ENCODE measurements around the gene S100A1.
A peak's percentile ranks its signal among the peaks of the same experiment; 100 is the strongest.

The S100A1 gene

GRCh38 chr1:153630384-153630783 is 2.1 kb downstream of the S100A1 start:
- TF ChIP-seq FOXM1 (IDR thresholded peaks at IDR 0.05; ENCODE audit: borderline replicate concordance) (no peak), PKNOX1 (IDR thresholded peaks at IDR 0.05) (no peak), SP1 (IDR thresholded peaks at IDR 0.05) (no peak), ARNT (IDR thresholded peaks at IDR 0.05) (no peak), CTBP1 (IDR thresholded peaks at IDR 0.05; ENCODE audit: borderline replicate concordance) (no peak), L3MBTL2 (conservative IDR thresholded peaks at IDR 0.05) (no peak), LEF1 (IDR thresholded peaks at IDR 0.05; ENCODE audit: borderline replicate concordance) (no peak), HDGF (IDR thresholded peaks at IDR 0.05; ENCODE audit: borderline replicate concordance) (no peak), FOXA1 (IDR thresholded peaks at IDR 0.05) (no peak), FOXK2 (IDR thresholded peaks at IDR 0.05) (no peak), ZNF384 (IDR thresholded peaks at IDR 0.05) (no peak), ELF4 (IDR thresholded peaks at IDR 0.05) (no peak), BHLHE40 (IDR thresholded peaks at IDR 0.05; ENCODE audit: borderline replicate concordance) (no peak), TARDBP (IDR thresholded peaks at IDR 0.05) (no peak), SUZ12 (IDR thresholded peaks at IDR 0.05) (no peak), NFRKB (IDR thresholded peaks at IDR 0.05) (no peak)
- ChIA-PET POLR2A (interaction anchor here (0.8 to 2.2 kb wide), 5 partner anchors 15 to 360 kb away, joined by 3 to 7 read pairs (median 3); partner anchors contain the start of gene S100A14), CTCF (no interaction called here)
- DNase-seq (ENCODE audit: extremely low spot score) = no peak

GRCh38 chr1:153631047-153632022 is 3.1 kb downstream of the S100A1 start:
- TF ChIP-seq ZNF384 (IDR thresholded peaks at IDR 0.05) (no peak), ELF4 (IDR thresholded peaks at IDR 0.05) (no peak), FOXA1 (IDR thresholded peaks at IDR 0.05) (no peak), HDGF (IDR thresholded peaks at IDR 0.05; ENCODE audit: borderline replicate concordance) (no peak), ARNT (IDR thresholded peaks at IDR 0.05) (no peak), NFRKB (IDR thresholded peaks at IDR 0.05) (no peak), FOXM1 (IDR thresholded peaks at IDR 0.05; ENCODE audit: borderline replicate concordance) (no peak), CTBP1 (IDR thresholded peaks at IDR 0.05; ENCODE audit: borderline replicate concordance) (no peak), L3MBTL2 (conservative IDR thresholded peaks at IDR 0.05) (no peak)
- ChIA-PET CTCF (no interaction called here), POLR2A (interaction anchor here (0.8 to 1.8 kb wide), 2 partner anchors 16 to 59 kb away, joined by 3 to 4 read pairs; partner anchors contain the start of gene S100A14)
- DNase-seq (ENCODE audit: extremely low spot score) = no peak

- TF ChIP-seq ELF4 (IDR thresholded peaks at IDR 0.05) (no peak), FOXM1 (IDR thresholded peaks at IDR 0.05; ENCODE audit: borderline replicate concordance) (no peak), L3MBTL2 (conservative IDR thresholded peaks at IDR 0.05) (peak; percentile 50)
- ChIA-PET CTCF (interaction anchor here (0.6 to 1.5 kb wide), 3 partner anchors 49 to 115 kb away, joined by 4 read pairs; no protein-coding TSS in a partner anchor), POLR2A (interaction anchor here (0.6 to 2.7 kb wide), 51 partner anchors 10 to 357 kb away, joined by 3 to 47 read pairs (median 7); partner anchors contain the start of genes CREB3L4, ILF2, INTS3 and JTB)
- peak; percentile 56 for DNase-seq (ENCODE audit: extremely low spot score)
Observed at GRCh38 chr1:153633161-153633753, 5.0 kb downstream of the S100A1 start.

- peak; percentile 97 for DNase-seq (ENCODE audit: extremely low spot score)
- TF ChIP-seq ZNF384 (IDR thresholded peaks at IDR 0.05) (no peak), L3MBTL2 (conservative IDR thresholded peaks at IDR 0.05) (peak; percentile 33; the same call in 1 of the 2 replicates), PKNOX1 (IDR thresholded peaks at IDR 0.05) (peak; percentile 63; the same call in 1 of the 2 replicates), BHLHE40 (IDR thresholded peaks at IDR 0.05; ENCODE audit: borderline replicate concordance) (no peak), ELF4 (IDR thresholded peaks at IDR 0.05) (peak; percentile 24; the same call in 1 of the 2 replicates), NFRKB (IDR thresholded peaks at IDR 0.05) (peak; percentile 97), TARDBP (IDR thresholded peaks at IDR 0.05) (no peak)
- ChIA-PET POLR2A (interaction anchor here (0.5 to 2.7 kb wide), 62 partner anchors 8 to 586 kb away, joined by 3 to 47 read pairs (median 6); partner anchors contain the start of genes CREB3L4, ILF2, INTS3 and JTB), CTCF (interaction anchor here (0.7 to 1.5 kb wide), 4 partner anchors 49 to 123 kb away, joined by 3 to 4 read pairs (median 4); no protein-coding TSS in a partner anchor)
Observed at GRCh38 chr1:153633754-153634665, 5.8 kb downstream of the S100A1 start, which contains the start of gene CHTOP. TSS of gene CHTOP (plus strand) at chr1:153634066. CDS start at chr1:153636589, 2,523 bp downstream.

- ChIA-PET CTCF (interaction anchor here (0.8 kb wide), 1 partner anchor 141 kb away, joined by 4 read pairs; no protein-coding TSS in a partner anchor), POLR2A (interaction anchor here (1.6 to 2.7 kb wide), 5 partner anchors 8 to 24 kb away, joined by 7 to 47 read pairs (median 31); partner anchors contain the start of genes S100A13 and S100A16)
- no peak for DNase-seq (ENCODE audit: extremely low spot score)
- TF ChIP-seq FOXK2 (IDR thresholded peaks at IDR 0.05) = no peak
- TF ChIP-seq L3MBTL2 (conservative IDR thresholded peaks at IDR 0.05) = no peak
- no peak for TF ChIP-seq ELF4 (IDR thresholded peaks at IDR 0.05)
- no peak for TF ChIP-seq FOXA1 (IDR thresholded peaks at IDR 0.05)
- no peak for TF ChIP-seq ZNF384 (IDR thresholded peaks at IDR 0.05)
- TF ChIP-seq ARNT (IDR thresholded peaks at IDR 0.05) = no peak
- TF ChIP-seq SP1 (IDR thresholded peaks at IDR 0.05) = no peak
- TF ChIP-seq CTBP1 (IDR thresholded peaks at IDR 0.05; ENCODE audit: borderline replicate concordance) = no peak
- TF ChIP-seq NFRKB (IDR thresholded peaks at IDR 0.05) = no peak
- TF ChIP-seq PKNOX1 (IDR thresholded peaks at IDR 0.05) = no peak
- no peak for TF ChIP-seq LEF1 (IDR thresholded peaks at IDR 0.05; ENCODE audit: borderline replicate concordance)
- no peak for TF ChIP-seq TARDBP (IDR thresholded peaks at IDR 0.05)
- TF ChIP-seq HDGF (IDR thresholded peaks at IDR 0.05; ENCODE audit: borderline replicate concordance) = no peak
- TF ChIP-seq FOXM1 (IDR thresholded peaks at IDR 0.05; ENCODE audit: borderline replicate concordance) = no peak
- TF ChIP-seq BHLHE40 (IDR thresholded peaks at IDR 0.05; ENCODE audit: borderline replicate concordance) = no peak
- no peak for TF ChIP-seq SUZ12 (IDR thresholded peaks at IDR 0.05)
Observed at GRCh38 chr1:153635872-153636271, 7.6 kb downstream of the S100A1 start.

Measured in HEK293T (cell line).